OCI-LY7 (cell line): ENCODE measurements around the gene TMEM106C.

Source experiments
- EZH2phosphoT487 ChIP-seq: fragments of 200-600 bp; sonication (generic); IDR thresholded peaks from 2 replicates; pipeline ENCODE4 v1.6.1; 2018; ENCODE audit warnings: low read depth, borderline replicate concordance, mild to moderate bottlenecking, mixed run types, antibody characterized with exemption, low read length, moderate library complexity, mixed read lengths
- TF ChIP-seq, protein P1 (sequence below): fragments of 200-600 bp; sonication (generic); conservative IDR thresholded peaks from 2 replicates; pipeline ENCODE4 v1.5.1; 2014; ENCODE audit warnings: mild to moderate bottlenecking, antibody characterized with exemption, low read length, moderate library complexity, mixed read lengths

DNA sequence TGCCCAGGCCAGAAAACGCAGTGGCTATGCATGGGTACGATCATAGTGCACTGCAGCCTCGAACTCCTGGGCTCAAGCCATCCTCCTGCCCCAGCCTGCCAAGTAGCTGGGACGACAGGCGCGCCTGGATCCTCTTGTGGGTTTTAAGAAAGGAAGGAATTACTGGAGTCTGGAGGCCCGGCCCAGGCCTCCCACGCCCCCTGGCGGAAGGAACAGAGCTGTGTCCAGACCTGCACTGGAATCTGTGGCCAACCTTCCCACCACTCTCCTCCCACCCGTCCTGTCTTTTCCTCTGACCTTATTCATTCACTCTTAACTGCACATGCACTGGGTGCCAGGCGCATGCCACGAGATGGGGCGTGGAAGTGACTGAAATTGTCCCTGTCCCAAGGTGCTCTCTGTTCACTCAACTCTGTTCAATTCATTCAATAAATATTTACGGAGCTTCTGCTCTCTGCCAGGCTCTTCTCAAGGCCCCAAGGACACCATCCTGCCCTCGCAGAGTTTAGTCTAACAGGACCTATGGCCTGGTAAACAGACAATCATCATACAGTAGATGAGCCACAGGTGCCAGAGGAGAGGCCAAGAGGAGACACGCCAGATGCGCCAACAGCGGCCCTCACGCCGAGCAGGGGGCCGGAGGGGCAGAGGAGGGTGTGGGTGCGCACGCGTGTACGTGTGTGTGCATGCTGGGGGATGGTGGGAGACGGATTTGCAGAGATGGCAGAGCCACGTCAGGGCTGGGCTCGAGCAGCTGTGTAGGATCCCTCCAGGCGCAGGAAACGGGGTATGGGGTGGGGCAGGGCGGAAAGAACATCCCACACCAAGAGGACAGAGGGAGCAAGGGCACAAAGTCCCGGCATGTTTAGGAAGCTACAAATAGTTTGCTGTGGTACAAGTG lies 13.7 kb upstream of the TMEM106C start:
- TF ChIP-seq, protein P1, sequence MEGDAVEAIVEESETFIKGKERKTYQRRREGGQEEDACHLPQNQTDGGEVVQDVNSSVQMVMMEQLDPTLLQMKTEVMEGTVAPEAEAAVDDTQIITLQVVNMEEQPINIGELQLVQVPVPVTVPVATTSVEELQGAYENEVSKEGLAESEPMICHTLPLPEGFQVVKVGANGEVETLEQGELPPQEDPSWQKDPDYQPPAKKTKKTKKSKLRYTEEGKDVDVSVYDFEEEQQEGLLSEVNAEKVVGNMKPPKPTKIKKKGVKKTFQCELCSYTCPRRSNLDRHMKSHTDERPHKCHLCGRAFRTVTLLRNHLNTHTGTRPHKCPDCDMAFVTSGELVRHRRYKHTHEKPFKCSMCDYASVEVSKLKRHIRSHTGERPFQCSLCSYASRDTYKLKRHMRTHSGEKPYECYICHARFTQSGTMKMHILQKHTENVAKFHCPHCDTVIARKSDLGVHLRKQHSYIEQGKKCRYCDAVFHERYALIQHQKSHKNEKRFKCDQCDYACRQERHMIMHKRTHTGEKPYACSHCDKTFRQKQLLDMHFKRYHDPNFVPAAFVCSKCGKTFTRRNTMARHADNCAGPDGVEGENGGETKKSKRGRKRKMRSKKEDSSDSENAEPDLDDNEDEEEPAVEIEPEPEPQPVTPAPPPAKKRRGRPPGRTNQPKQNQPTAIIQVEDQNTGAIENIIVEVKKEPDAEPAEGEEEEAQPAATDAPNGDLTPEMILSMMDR: peak; percentile 95
- TF ChIP-seq EZH2phosphoT487: no peak
